Dedifferentiated amniotic fluid mesenchymal stem cell (primary cell): Measurements from ENCODE around the gene ACAP3.

ENCODE experiments used
- DNase-seq: peaks from one replicate; pipeline ENCODE4 v3.0.0-alpha.2; 2016; ENCODE audit errors: extremely low spot score

The ACAP3 gene

GRCh38 chr1:1314678-1315335 lies 7.1 kb upstream of the ACAP3 start:
- DNase-seq = no peak

GRCh38 chr1:1314237-1314586 lies 6.5 kb upstream of the ACAP3 start:
- no peak for DNase-seq

- DNase-seq = no peak
Observed at GRCh38 chr1:1313500-1314236, 5.9 kb upstream of the ACAP3 start.

GRCh38 chr1:1312450-1313314 lies 5.0 kb upstream of the ACAP3 start:
- no peak for DNase-seq

GRCh38 chr1:1311107-1312104 lies 3.7 kb upstream of the ACAP3 start:
- DNase-seq = no peak

GRCh38 chr1:1310476-1311053 lies 2.8 kb upstream of the ACAP3 start:
- DNase-seq = no peak

- DNase-seq = no peak
Observed at GRCh38 chr1:1310109-1310385, 2.3 kb upstream of the ACAP3 start.

- DNase-seq = no peak
Observed at GRCh38 chr1:1309251-1310108, 1.8 kb upstream of the ACAP3 start.

- DNase-seq = no peak
Observed at GRCh38 chr1:1308756-1309250, 1.1 kb upstream of the ACAP3 start.

GRCh38 chr1:1307261-1307922 lies 338 bp downstream of the ACAP3 start:
- no peak for DNase-seq

GRCh38 chr1:1306661-1307260 lies 969 bp downstream of the ACAP3 start:
- DNase-seq = no peak

- no peak for DNase-seq
Observed at GRCh38 chr1:1306070-1306660, 1.6 kb downstream of the ACAP3 start.

GRCh38 chr1:1305300-1306069 lies 2.2 kb downstream of the ACAP3 start:
- DNase-seq = peak; percentile 54

- peak; percentile 45 for DNase-seq
Observed at GRCh38 chr1:1304331-1305299, 3.1 kb downstream of the ACAP3 start.

- no peak for DNase-seq
Observed at GRCh38 chr1:1303736-1304135, 4.0 kb downstream of the ACAP3 start.

GRCh38 chr1:1302951-1303509 lies 4.7 kb downstream of the ACAP3 start:
- DNase-seq = no peak
